Testis (tissue), 3 donors: ENCODE measurements around the gene ZNF207. TPM values are rescaled to one million over a fixed set of nuclear protein-coding genes. Genes with fewer than 3 reads are reported as not detected.

Source experiments
- DNase-seq: peaks from one replicate; pipeline ENCODE4 v3.0.0-alpha.2; 2019
- H3K27ac ChIP-seq, 2 donors: fragments of 200-600 bp; sonication (generic); one replicate each; pipeline ENCODE4 v1.5.1; 2019
- H3K27me3 ChIP-seq: fragments of 200-600 bp; sonication (generic); one replicate; pipeline ENCODE4 v1.5.1; 2019
- H3K36me3 ChIP-seq: fragments of 200-600 bp; sonication (generic); one replicate; pipeline ENCODE4 v1.5.1; 2017; ENCODE audit warnings: low read depth; ENCODE audit errors: missing control alignments
- H3K4me1 ChIP-seq: fragments of 200-600 bp; sonication (generic); one replicate; pipeline ENCODE4 v1.5.1; 2019
- H3K4me3 ChIP-seq, 2 donors: fragments of 200-600 bp; sonication (generic); one replicate each; pipeline ENCODE4 v1.5.1; 2017 to 2019
- H3K9me3 ChIP-seq: fragments of 200-600 bp; sonication (generic); one replicate; pipeline ENCODE4 v1.5.1; 2017
- POLR2A ChIP-seq: fragments of 450-650 bp; IDR thresholded peaks from one replicate; pipeline ENCODE4 v1.6.1; 2017; ENCODE audit warnings: antibody characterized with exemption, mild to moderate bottlenecking, moderate library complexity
- WGBS, 2 donors: methylation state at CpG; one replicate each; pipeline ENCODE4 v1.1.5; 2018; 5-methylcytosine and 5-hydroxymethylcytosine counted together
- intact Hi-C: fragments of 100-400 bp; cut with DNase I; formaldehyde crosslinking; loops from one replicate; pipeline ENCODE4 v1.15.1; 2023; ENCODE audit warnings: low total_unique reads
- microRNA counts, 2 donors: library from miRNA; unstranded; fragments of <30 nt; microRNA quantifications; one replicate each; lab custom pipeline; 2016
- microRNA-seq, 2 donors: library from miRNA; unstranded; fragments of <30 nt; microRNA quantifications; one replicate each; pipeline ENCODE4, GENCODE V29; 2016; ENCODE audit warnings: borderline number of aligned reads in 2 of 2, borderline replicate concordance in 1 of 2
- polyA plus RNA-seq: library from polyadenylated mRNA; stranded (reverse); fragments of 350-450 nt; fragmentation: Illumina TruSeq; extraction: RNeasy Lipid Tissue Mini Kit (QIAGEN cat#74804); gene quantifications from one replicate; pipeline ENCODE4 v1.2.3, GENCODE V29; 2014; ENCODE audit warnings: low read depth, low replicate concordance; ENCODE audit not compliant: insufficient read depth
- small RNA-seq, 2 donors: library from RNA; depleted of rRNA; stranded (forward); fragments of <200 nt; gene quantifications; one replicate each; pipeline ENCODE3, GENCODE V24; 2016
- total RNA-seq, 2 donors: library from RNA; depleted of rRNA; stranded (reverse); fragments of >200 nt; gene quantifications; one replicate each; pipeline ENCODE4 v1.2.3, GENCODE V29; 2016
- TF ChIP-seq, protein P1 (sequence below), 3 experiments: fragments of 450-650 bp in 2 of 3; fragments of 200-600 bp in 1 of 3; sonication (generic) in 1 of 3; IDR thresholded peaks; one replicate each; pipeline ENCODE4 v1.5.1; 2016 to 2019; ENCODE audit warnings: antibody characterized with exemption in 3 of 3, mild to moderate bottlenecking in 2 of 3, moderate library complexity in 1 of 3

ZNF207 gene
- total and polyA plus RNA-seq, 3 donors from 2014 or later, result 155 to 240 (median 206) TPM

GRCh38 chr17:32426894-32427293 is 76.9 kb downstream of the ZNF207 start:
- DNase-seq, result no peak
- TF ChIP-seq, protein P1, sequence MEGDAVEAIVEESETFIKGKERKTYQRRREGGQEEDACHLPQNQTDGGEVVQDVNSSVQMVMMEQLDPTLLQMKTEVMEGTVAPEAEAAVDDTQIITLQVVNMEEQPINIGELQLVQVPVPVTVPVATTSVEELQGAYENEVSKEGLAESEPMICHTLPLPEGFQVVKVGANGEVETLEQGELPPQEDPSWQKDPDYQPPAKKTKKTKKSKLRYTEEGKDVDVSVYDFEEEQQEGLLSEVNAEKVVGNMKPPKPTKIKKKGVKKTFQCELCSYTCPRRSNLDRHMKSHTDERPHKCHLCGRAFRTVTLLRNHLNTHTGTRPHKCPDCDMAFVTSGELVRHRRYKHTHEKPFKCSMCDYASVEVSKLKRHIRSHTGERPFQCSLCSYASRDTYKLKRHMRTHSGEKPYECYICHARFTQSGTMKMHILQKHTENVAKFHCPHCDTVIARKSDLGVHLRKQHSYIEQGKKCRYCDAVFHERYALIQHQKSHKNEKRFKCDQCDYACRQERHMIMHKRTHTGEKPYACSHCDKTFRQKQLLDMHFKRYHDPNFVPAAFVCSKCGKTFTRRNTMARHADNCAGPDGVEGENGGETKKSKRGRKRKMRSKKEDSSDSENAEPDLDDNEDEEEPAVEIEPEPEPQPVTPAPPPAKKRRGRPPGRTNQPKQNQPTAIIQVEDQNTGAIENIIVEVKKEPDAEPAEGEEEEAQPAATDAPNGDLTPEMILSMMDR (IDR thresholded peaks at IDR 0.05), result no peak
- TF ChIP-seq POLR2A, result no peak
- H3K9me3 ChIP-seq, result no peaks in the 10 kb centered on the region
- H3K4me3 ChIP-seq, result no peak overlapping the region
- no peaks in the 10 kb centered on the region for H3K27me3 ChIP-seq
- intact Hi-C loops, result no loop called here
- no peak overlapping the region for H3K27ac ChIP-seq
- H3K36me3 ChIP-seq, result no peaks in the 10 kb centered on the region
- H3K4me1 ChIP-seq, result no peaks in the 10 kb centered on the region
- 79 to 82% methylated on average over 4 of the region's 4 CpGs for WGBS, 2 donors

DNA sequence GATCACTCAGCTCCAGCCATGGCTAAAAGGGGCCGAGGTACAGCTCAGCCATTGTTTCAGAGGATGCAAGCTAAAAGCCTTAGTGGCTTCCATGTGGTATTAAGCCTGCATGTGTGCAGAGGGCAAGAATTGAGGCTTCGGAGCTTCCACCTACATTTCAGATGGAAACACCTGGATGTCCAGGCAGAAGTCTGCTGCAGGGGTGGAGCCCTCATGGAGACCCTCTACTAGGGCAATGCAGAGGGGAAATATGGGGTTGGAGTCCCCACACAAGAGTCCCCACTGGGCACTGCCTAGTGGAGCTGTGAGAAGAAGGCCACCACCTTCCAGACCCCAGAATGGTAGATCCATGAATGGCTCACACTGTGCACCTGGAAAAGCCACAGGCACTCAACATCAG is 79.6 kb downstream of the ZNF207 start:
- no peak for DNase-seq
- Histone ChIP-seq H3K27ac (no peak overlapping the region), H3K27me3 (no peaks in the 10 kb centered on the region), H3K4me3 (no peak overlapping the region), H3K36me3 (no peaks in the 10 kb centered on the region), H3K9me3 (no peaks in the 10 kb centered on the region), H3K4me1 (no peaks in the 10 kb centered on the region)
- intact Hi-C loops, result no loop called here
- 82 to 100% methylated on average over 2 of the region's 2 CpGs for WGBS, 2 donors
- TF ChIP-seq, protein P1 (IDR thresholded peaks at IDR 0.05), result no peak
- TF ChIP-seq POLR2A, result no peak

MicroRNA genes within 50 kb of the gene (microRNA counts, 767-probe panel; counts per million panel counts)
- microRNA hsa-miR-632 (lab: Ali Mortazavi, UCI), result 0 to 152 counts per million in 2 donors

Small RNAs within 50 kb of the gene (microRNA-seq; reads per million reads assigned to microRNA genes)
- gene MIR632, result 0.70 to 1.4 reads per million in 2 donors

Small RNAs within 50 kb of the gene (small RNA-seq; reads per million reads assigned to genes)
- gene AC005899.6, result 0 reads per million in 2 donors

Other genes with a start within 250 kb of the ZNF207 start
- gene RHOT1, start 207.7 kb upstream of the ZNF207 start, total RNA-seq, result 10 to 100 TPM; 51.3 to 60.6 TPM
- 42.6 TPM for gene RHOT1, start 207.7 kb upstream of the ZNF207 start, polyA plus RNA-seq
- gene RHBDL3, start 84.3 kb upstream of the ZNF207 start, total RNA-seq, result 1 to 10 TPM; 4.1 to 4.5 TPM
- 3.5 TPM for gene RHBDL3, start 84.3 kb upstream of the ZNF207 start, polyA plus RNA-seq
- 10 to 100 TPM; 27.4 to 30.8 TPM for gene C17orf75, start 8.0 kb upstream of the ZNF207 start, total RNA-seq
- gene C17orf75, start 8.0 kb upstream of the ZNF207 start, polyA plus RNA-seq, result 39.7 TPM
- gene PSMD11, start 94.4 kb downstream of the ZNF207 start, total RNA-seq, result 10 to 100 TPM; 53.2 to 59.3 TPM
- 99.0 TPM for gene PSMD11, start 94.4 kb downstream of the ZNF207 start, polyA plus RNA-seq
- 10 to 100 TPM; 13.2 to 17.0 TPM for gene CDK5R1, start 136.8 kb downstream of the ZNF207 start, total RNA-seq
- 16.2 TPM for gene CDK5R1, start 136.8 kb downstream of the ZNF207 start, polyA plus RNA-seq